Body of pancreas (tissue), 4 donors: ENCODE data around the gene SAMMSON. TPM values are rescaled to one million over a fixed set of nuclear protein-coding genes. Genes with fewer than 3 reads are reported as not detected.

ENCODE experiments used
- ATAC-seq: fragments of 150-250 bp; one replicate; pipeline ENCODE4 v1.9.1; 2016
- DNase-seq, 4 donors: peaks; one replicate each; pipeline ENCODE4 v3.0.0-alpha.2; 2019
- H3K27ac ChIP-seq, 4 donors: fragments of 200-600 bp; sonication (generic); 1 replicate in 3 of 4; 2 replicates in 1 of 4; pipeline versions ENCODE4 v1.5.1 to v1.6.1; 2016 to 2019; ENCODE audit warnings: mild to moderate bottlenecking in 1 of 4, mixed read lengths in 1 of 4, moderate library complexity in 1 of 4
- H3K27me3 ChIP-seq, 2 donors: fragments of 200-600 bp; sonication (generic); one replicate each; pipeline ENCODE4 v1.6.0; 2016; ENCODE audit warnings: mild to moderate bottlenecking in 1 of 2
- H3K36me3 ChIP-seq, 2 donors: fragments of 200-600 bp; sonication (generic); replicated peaks in 1 of 2; 2 replicates each; pipeline ENCODE4 v1.5.1; 2016; ENCODE audit warnings: low read depth in 2 of 2; ENCODE audit not compliant: insufficient read depth in 1 of 2
- H3K4me1 ChIP-seq: fragments of 200-600 bp; sonication (generic); one replicate; pipeline ENCODE4 v1.6.0; 2016
- H3K4me3 ChIP-seq, 2 donors: fragments of 200-600 bp; sonication (generic); 1 replicate in 1 of 2; 2 replicates in 1 of 2; pipeline ENCODE4 v1.5.1; 2016 to 2019
- H3K9me3 ChIP-seq, 3 donors: fragments of 200-600 bp; sonication (generic); 1 replicate in 2 of 3; 2 replicates in 1 of 3; pipeline ENCODE4 v1.5.1; 2016
- POLR2A ChIP-seq, 3 donors: fragments of 450-650 bp; IDR thresholded peaks; one replicate each; pipeline ENCODE4 v1.6.1; 2016; ENCODE audit warnings: antibody characterized with exemption in 3 of 3, mild to moderate bottlenecking in 2 of 3
- WGBS, 2 donors: methylation state at CpG; one replicate each; pipeline ENCODE4 v1.1.5; 2017; 5-methylcytosine and 5-hydroxymethylcytosine counted together
- intact Hi-C: fragments of 100-400 bp; cut with DNase I; formaldehyde crosslinking; loops from one replicate; pipeline ENCODE4 v1.15.1; 2023
- total RNA-seq, 2 donors: library from RNA; depleted of rRNA; stranded (reverse); fragments of >200 nt; gene quantifications; one replicate each; pipeline ENCODE4 v1.1.0, GENCODE V29; 2016
- TF ChIP-seq, protein P1 (sequence below), 7 experiments: fragments of 450-650 bp in 4 of 7; fragments of 200-600 bp in 3 of 7; sonication (generic) in 3 of 7; IDR thresholded peaks; one replicate each; pipeline ENCODE4 v1.5.1; 2016 to 2019; ENCODE audit warnings: antibody characterized with exemption in 7 of 7

Gene SAMMSON
- total RNA-seq, 2 donors from 2014 or later: 2.1 TPM; not detected in 1

- no peak overlapping the region for H3K27ac ChIP-seq
- ATAC-seq (no peak), DNase-seq (no peak)
- intact Hi-C loops: no loop called here
- H3K27me3 ChIP-seq: no peaks in the 10 kb centered on the region
- WGBS, 2 donors: 98% methylated on average over 3 of the region's 3 CpGs
- peaks cover 7 to 15% of the 10 kb centered on the region in 2 donors for H3K36me3 ChIP-seq
- H3K4me3 ChIP-seq: no peak overlapping the region
- no peaks in the 10 kb centered on the region for H3K4me1 ChIP-seq
- no peak for TF ChIP-seq POLR2A (IDR thresholded peaks at IDR 0.05)
- TF ChIP-seq, protein P1, sequence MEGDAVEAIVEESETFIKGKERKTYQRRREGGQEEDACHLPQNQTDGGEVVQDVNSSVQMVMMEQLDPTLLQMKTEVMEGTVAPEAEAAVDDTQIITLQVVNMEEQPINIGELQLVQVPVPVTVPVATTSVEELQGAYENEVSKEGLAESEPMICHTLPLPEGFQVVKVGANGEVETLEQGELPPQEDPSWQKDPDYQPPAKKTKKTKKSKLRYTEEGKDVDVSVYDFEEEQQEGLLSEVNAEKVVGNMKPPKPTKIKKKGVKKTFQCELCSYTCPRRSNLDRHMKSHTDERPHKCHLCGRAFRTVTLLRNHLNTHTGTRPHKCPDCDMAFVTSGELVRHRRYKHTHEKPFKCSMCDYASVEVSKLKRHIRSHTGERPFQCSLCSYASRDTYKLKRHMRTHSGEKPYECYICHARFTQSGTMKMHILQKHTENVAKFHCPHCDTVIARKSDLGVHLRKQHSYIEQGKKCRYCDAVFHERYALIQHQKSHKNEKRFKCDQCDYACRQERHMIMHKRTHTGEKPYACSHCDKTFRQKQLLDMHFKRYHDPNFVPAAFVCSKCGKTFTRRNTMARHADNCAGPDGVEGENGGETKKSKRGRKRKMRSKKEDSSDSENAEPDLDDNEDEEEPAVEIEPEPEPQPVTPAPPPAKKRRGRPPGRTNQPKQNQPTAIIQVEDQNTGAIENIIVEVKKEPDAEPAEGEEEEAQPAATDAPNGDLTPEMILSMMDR (IDR thresholded peaks at IDR 0.05): no peak
- H3K9me3 ChIP-seq: no peaks in the 10 kb centered on the region
Observed at GRCh38 chr3:69963643-69964042, 35.9 kb upstream of the SAMMSON start.

GRCh38 chr3:69967156-69967555 lies 32.4 kb upstream of the SAMMSON start:
- intact Hi-C loops: no loop called here
- peaks cover 5 to 7% of the 10 kb centered on the region in 2 donors for H3K36me3 ChIP-seq
- H3K4me3 ChIP-seq: no peak overlapping the region
- TF ChIP-seq, protein P1 (IDR thresholded peaks at IDR 0.05): no peak
- no peak for TF ChIP-seq POLR2A (IDR thresholded peaks at IDR 0.05)
- H3K4me1 ChIP-seq: no peaks in the 10 kb centered on the region
- H3K27me3 ChIP-seq: no peaks in the 10 kb centered on the region
- H3K9me3 ChIP-seq: no peaks in the 10 kb centered on the region
- 85 to 87% methylated on average over 6 of the region's 6 CpGs for WGBS, 2 donors
- no peak overlapping the region for H3K27ac ChIP-seq
- no peak for DNase-seq
- no peak for ATAC-seq

GRCh38 chr3:69970827-69971226 lies 28.7 kb upstream of the SAMMSON start:
- no peaks in the 10 kb centered on the region for H3K9me3 ChIP-seq
- no peaks in the 10 kb centered on the region for H3K4me1 ChIP-seq
- ATAC-seq: no peak
- H3K36me3 ChIP-seq: peaks cover 0 to 2% of the 10 kb centered on the region in 2 donors
- TF ChIP-seq POLR2A (IDR thresholded peaks at IDR 0.05): no peak
- TF ChIP-seq, protein P1 (IDR thresholded peaks at IDR 0.05): no peak
- no peaks in the 10 kb centered on the region for H3K27me3 ChIP-seq
- H3K27ac ChIP-seq: no peak overlapping the region
- no peak overlapping the region for H3K4me3 ChIP-seq
- DNase-seq: peak in 1 of 4 donors; percentile 19
- 83 to 89% methylated on average over 5 of the region's 5 CpGs for WGBS, 2 donors
- intact Hi-C loops: no loop called here

DNA sequence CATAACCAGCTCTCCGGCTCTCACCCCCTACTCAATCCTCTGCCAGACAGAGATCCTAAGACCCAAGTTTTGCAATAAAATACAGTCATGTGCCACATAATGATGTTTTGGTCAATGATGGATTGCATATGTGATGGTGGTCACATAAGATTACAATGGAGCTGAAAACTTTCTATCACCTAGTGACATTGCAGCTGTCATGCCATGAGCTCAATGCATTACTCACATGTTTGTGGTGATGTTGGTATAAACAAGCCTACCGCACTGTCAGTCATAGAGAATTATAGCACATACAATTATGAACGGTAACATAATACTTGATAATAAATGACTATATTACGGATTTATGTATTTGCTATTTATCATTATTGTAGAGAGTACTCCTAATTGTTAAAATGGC lies 26.9 kb upstream of the SAMMSON start:
- ATAC-seq (no peak), DNase-seq (no peak)
- Histone ChIP-seq H3K4me1 (no peaks in the 10 kb centered on the region), H3K4me3 (no peak overlapping the region), H3K27me3 (no peaks in the 10 kb centered on the region), H3K36me3 (no peaks in the 10 kb centered on the region), H3K27ac (no peak overlapping the region), H3K9me3 (peaks cover 0 to 4% (median 0%) of the 10 kb centered on the region in 3 donors)
- 91% methylated on average over 4 of the region's 4 CpGs for WGBS, 2 donors
- intact Hi-C loops: no loop called here
- TF ChIP-seq, protein P1 (IDR thresholded peaks at IDR 0.05): no peak
- no peak for TF ChIP-seq POLR2A (IDR thresholded peaks at IDR 0.05)

DNA sequence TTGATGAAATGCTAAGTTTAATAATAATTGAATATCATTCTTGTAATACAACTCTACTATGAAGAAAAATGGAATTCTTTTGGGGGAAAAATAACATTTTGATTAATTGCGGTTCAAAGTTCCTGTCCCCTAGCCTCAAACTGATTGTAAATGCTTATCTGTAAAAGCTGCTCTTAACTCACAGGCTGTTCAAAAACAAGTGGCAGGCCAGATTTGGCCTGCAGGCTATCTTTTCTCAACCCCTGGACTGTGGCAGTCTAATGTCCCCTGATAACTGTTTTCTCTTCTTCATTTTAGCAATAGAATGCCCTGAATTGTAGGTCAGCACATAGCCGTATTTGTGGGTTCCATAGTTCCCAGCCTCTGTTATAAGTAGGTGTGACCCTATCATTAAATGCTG lies 23.5 kb upstream of the SAMMSON start:
- ATAC-seq (no peak), DNase-seq (no peak)
- no peak for TF ChIP-seq POLR2A (IDR thresholded peaks at IDR 0.05)
- TF ChIP-seq, protein P1 (IDR thresholded peaks at IDR 0.05): no peak
- no peak overlapping the region for H3K27ac ChIP-seq
- H3K36me3 ChIP-seq: no peaks in the 10 kb centered on the region
- no peak overlapping the region for H3K4me3 ChIP-seq
- H3K4me1 ChIP-seq: no peaks in the 10 kb centered on the region
- 63 to 66% methylated on average over 2 of the region's 2 CpGs for WGBS, 2 donors
- no peaks in the 10 kb centered on the region for H3K27me3 ChIP-seq
- intact Hi-C loops: no loop called here
- peaks cover 0 to 16% (median 0%) of the 10 kb centered on the region in 3 donors for H3K9me3 ChIP-seq
